ENCODE data around the gene UGT1A3.

The UGT1A3 gene

GRCh38 chr2:233791151-233791882 lies 62.5 kb downstream of the UGT1A3 start:
- no peak for TF ChIP-seq TAF1 (IDR thresholded peaks at IDR 0.05; ENCODE audit: low read depth)
- no peak for TF ChIP-seq MAX (IDR thresholded peaks at IDR 0.05)
- TF ChIP-seq RAD21 (IDR thresholded peaks at IDR 0.05; ENCODE audit: low read depth), result no peak
- no peak for TF ChIP-seq ZBTB7A (IDR thresholded peaks at IDR 0.05; ENCODE audit: low read depth)
- no peak for TF ChIP-seq FOXM1 (IDR thresholded peaks at IDR 0.05; ENCODE audit: borderline replicate concordance, low read depth)
- TF ChIP-seq TCF12 (IDR thresholded peaks at IDR 0.05; ENCODE audit: low read depth), result no peak
- TF ChIP-seq CREB1 (IDR thresholded peaks at IDR 0.05; ENCODE audit: low read depth), result no peak
- TF ChIP-seq NFIC (IDR thresholded peaks at IDR 0.05), result no peak
- no peak for TF ChIP-seq CEBPB (IDR thresholded peaks at IDR 0.05)
- no peak for TF ChIP-seq USF1 (IDR thresholded peaks at IDR 0.05)
- no peak for TF ChIP-seq REST (IDR thresholded peaks at IDR 0.05; ENCODE audit: low read depth)
- TF ChIP-seq TEAD4 (IDR thresholded peaks at IDR 0.05), result no peak
- TF ChIP-seq EP300 (IDR thresholded peaks at IDR 0.05; ENCODE audit: borderline replicate concordance), result no peak
- no peak for TF ChIP-seq YY1 (IDR thresholded peaks at IDR 0.05; ENCODE audit: low read depth)
- TF ChIP-seq EGR1 (IDR thresholded peaks at IDR 0.05), result no peak

GRCh38 chr2:233791883-233792329 lies 63.1 kb downstream of the UGT1A3 start:
- TF ChIP-seq RAD21 (IDR thresholded peaks at IDR 0.05; ENCODE audit: low read depth), result no peak
- no peak for TF ChIP-seq ZBTB7A (IDR thresholded peaks at IDR 0.05; ENCODE audit: low read depth)
- no peak for TF ChIP-seq TAF1 (IDR thresholded peaks at IDR 0.05; ENCODE audit: low read depth)
- TF ChIP-seq TCF12 (IDR thresholded peaks at IDR 0.05; ENCODE audit: low read depth), result no peak
- no peak for TF ChIP-seq EGR1 (IDR thresholded peaks at IDR 0.05)
- no peak for TF ChIP-seq FOXM1 (IDR thresholded peaks at IDR 0.05; ENCODE audit: borderline replicate concordance, low read depth)
- TF ChIP-seq TEAD4 (IDR thresholded peaks at IDR 0.05), result no peak
- no peak for TF ChIP-seq CREB1 (IDR thresholded peaks at IDR 0.05; ENCODE audit: low read depth)
- no peak for TF ChIP-seq REST (IDR thresholded peaks at IDR 0.05; ENCODE audit: low read depth)
- no peak for TF ChIP-seq YY1 (IDR thresholded peaks at IDR 0.05; ENCODE audit: low read depth)

- TF ChIP-seq ZBTB7A (IDR thresholded peaks at IDR 0.05; ENCODE audit: low read depth) (no peak), YY1 (IDR thresholded peaks at IDR 0.05; ENCODE audit: low read depth) (no peak), CREB1 (IDR thresholded peaks at IDR 0.05; ENCODE audit: low read depth) (no peak), FOXM1 (IDR thresholded peaks at IDR 0.05; ENCODE audit: borderline replicate concordance, low read depth) (no peak), TCF12 (IDR thresholded peaks at IDR 0.05; ENCODE audit: low read depth) (no peak), USF1 (IDR thresholded peaks at IDR 0.05) (no peak), RAD21 (IDR thresholded peaks at IDR 0.05; ENCODE audit: low read depth) (no peak)
Observed at GRCh38 chr2:233792720-233793119, 63.9 kb downstream of the UGT1A3 start.

GRCh38 chr2:233793465-233794127 lies 64.8 kb downstream of the UGT1A3 start:
- TF ChIP-seq NFIC (IDR thresholded peaks at IDR 0.05) (no peak), CEBPB (IDR thresholded peaks at IDR 0.05) (no peak), ZBTB7A (IDR thresholded peaks at IDR 0.05; ENCODE audit: low read depth) (no peak), TCF12 (IDR thresholded peaks at IDR 0.05; ENCODE audit: low read depth) (no peak), YY1 (IDR thresholded peaks at IDR 0.05; ENCODE audit: low read depth) (no peak), TEAD4 (IDR thresholded peaks at IDR 0.05) (no peak), EP300 (IDR thresholded peaks at IDR 0.05; ENCODE audit: borderline replicate concordance) (no peak), USF1 (IDR thresholded peaks at IDR 0.05) (no peak), CREB1 (IDR thresholded peaks at IDR 0.05; ENCODE audit: low read depth) (no peak), MAX (IDR thresholded peaks at IDR 0.05) (no peak), REST (IDR thresholded peaks at IDR 0.05; ENCODE audit: low read depth) (no peak)
